H1 (cell line): ENCODE measurements around the gene ZBTB7B. TPM values are rescaled to one million over a fixed set of nuclear protein-coding genes. Genes with fewer than 3 reads are reported as not detected.

Experiments
- CBX8 ChIP-seq: fragments of 300-800, 300-1000 bp; sonication (generic); IDR thresholded peaks from 2 replicates; pipeline ENCODE4 v1.7.1; 2016; ENCODE audit warnings: low read depth, low read length, borderline replicate concordance
- EP300 ChIP-seq, 2 experiments: IDR thresholded peaks; 1 replicate in 1 of 2; 2 replicates in 1 of 2; pipeline ENCODE4 v1.6.1; 2011 to 2012; ENCODE audit warnings: low read depth in 2 of 2, low read length in 2 of 2, mild to moderate bottlenecking in 2 of 2, borderline replicate concordance in 1 of 2, inconsistent platforms in 1 of 2, moderate library complexity in 1 of 2
- TBP ChIP-seq: IDR thresholded peaks from 2 replicates; pipeline ENCODE4 v1.6.1; 2011; ENCODE audit warnings: low read depth, low read length, improper control_type of control experiment
- polyA plus RNA-seq, 7 experiments: library from polyadenylated mRNA; depleted of rRNA in 3 of 7; stranded (reverse) in 5 of 7; unstranded in 2 of 7; fragments of >200 nt in 5 of 7; fragments of 200-250 nt in 2 of 7; gene quantifications; 1 replicate in 5 of 7; 2 replicates in 1 of 7; 4 replicates in 1 of 7; pipeline versions ENCODE4 v1.2.1 to v1.2.3, GENCODE V29; 2011 to 2013; ENCODE audit warnings: missing spikeins in 2 of 7, mixed read lengths in 2 of 7
- total RNA-seq: library from RNA; stranded (reverse); fragmentation: NEBNext Ultra II Directional; extraction: Animal tissue kit (Norgen Biotek cat#: 25700); gene quantifications from 2 replicates; pipeline ENCODE4 v1.2.1, GENCODE V29; 2021
- TF ChIP-seq, protein P1 (sequence below): fragments of 300-600 bp; sonication (generic); IDR thresholded peaks from 2 replicates; pipeline ENCODE4 v1.7.1; 2012; ENCODE audit warnings: low read length, moderate library complexity, mild to moderate bottlenecking, inconsistent platforms; ENCODE audit not compliant: insufficient replicate concordance

The ZBTB7B gene
- total and polyA plus RNA-seq, 2 of the 8 experiments (the other 6 are each of a cell fraction or from before 2014, with no cell fraction given) = 24.5 to 36.9 TPM

DNA sequence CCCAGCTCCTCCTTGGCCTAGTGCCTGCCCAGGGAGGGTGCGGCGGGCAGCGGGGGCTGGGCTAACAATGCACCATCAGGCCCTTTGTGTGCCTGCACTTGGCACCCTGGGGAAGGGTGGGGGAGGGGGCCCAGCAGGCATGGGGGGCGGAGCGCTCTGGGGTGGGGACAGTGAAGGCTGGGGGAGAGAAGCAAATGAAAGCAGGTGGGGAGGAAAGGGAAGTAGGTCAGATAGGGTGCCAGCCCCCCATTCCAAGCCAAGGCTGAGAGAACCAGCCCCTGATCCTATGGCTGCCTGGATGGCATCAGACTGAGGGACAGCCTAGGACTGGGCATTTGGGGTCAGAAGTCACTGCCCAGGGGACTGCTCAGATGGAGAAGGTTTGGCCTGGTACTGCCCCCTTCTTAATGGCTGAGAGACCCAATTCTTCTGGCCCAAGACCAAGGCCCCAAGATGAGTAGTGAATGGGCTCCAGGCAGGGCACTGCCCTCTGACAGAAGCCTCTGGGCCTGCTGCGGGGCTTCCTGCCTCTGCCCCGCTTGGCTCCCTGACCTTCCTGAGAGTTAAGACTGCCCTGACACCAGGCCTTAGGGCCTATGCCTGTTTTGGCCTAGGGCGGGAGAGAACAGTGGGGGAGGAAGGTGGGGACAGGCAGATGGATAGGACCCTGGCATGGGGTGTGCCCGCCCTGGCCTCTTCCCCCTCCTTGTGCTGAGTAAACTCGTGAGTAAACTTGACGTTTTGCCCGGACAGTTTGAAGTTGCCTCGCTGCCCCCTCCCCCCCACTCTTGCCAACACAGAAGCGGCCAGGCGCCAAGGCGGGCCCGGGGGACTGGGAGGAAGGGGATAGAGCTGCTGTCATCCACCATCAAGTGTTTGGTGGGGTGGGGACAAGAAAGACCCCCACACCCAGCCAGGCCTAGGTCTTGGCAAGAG lies 2.7 kb downstream of the ZBTB7B start (continued):
- TF ChIP-seq, protein P1, sequence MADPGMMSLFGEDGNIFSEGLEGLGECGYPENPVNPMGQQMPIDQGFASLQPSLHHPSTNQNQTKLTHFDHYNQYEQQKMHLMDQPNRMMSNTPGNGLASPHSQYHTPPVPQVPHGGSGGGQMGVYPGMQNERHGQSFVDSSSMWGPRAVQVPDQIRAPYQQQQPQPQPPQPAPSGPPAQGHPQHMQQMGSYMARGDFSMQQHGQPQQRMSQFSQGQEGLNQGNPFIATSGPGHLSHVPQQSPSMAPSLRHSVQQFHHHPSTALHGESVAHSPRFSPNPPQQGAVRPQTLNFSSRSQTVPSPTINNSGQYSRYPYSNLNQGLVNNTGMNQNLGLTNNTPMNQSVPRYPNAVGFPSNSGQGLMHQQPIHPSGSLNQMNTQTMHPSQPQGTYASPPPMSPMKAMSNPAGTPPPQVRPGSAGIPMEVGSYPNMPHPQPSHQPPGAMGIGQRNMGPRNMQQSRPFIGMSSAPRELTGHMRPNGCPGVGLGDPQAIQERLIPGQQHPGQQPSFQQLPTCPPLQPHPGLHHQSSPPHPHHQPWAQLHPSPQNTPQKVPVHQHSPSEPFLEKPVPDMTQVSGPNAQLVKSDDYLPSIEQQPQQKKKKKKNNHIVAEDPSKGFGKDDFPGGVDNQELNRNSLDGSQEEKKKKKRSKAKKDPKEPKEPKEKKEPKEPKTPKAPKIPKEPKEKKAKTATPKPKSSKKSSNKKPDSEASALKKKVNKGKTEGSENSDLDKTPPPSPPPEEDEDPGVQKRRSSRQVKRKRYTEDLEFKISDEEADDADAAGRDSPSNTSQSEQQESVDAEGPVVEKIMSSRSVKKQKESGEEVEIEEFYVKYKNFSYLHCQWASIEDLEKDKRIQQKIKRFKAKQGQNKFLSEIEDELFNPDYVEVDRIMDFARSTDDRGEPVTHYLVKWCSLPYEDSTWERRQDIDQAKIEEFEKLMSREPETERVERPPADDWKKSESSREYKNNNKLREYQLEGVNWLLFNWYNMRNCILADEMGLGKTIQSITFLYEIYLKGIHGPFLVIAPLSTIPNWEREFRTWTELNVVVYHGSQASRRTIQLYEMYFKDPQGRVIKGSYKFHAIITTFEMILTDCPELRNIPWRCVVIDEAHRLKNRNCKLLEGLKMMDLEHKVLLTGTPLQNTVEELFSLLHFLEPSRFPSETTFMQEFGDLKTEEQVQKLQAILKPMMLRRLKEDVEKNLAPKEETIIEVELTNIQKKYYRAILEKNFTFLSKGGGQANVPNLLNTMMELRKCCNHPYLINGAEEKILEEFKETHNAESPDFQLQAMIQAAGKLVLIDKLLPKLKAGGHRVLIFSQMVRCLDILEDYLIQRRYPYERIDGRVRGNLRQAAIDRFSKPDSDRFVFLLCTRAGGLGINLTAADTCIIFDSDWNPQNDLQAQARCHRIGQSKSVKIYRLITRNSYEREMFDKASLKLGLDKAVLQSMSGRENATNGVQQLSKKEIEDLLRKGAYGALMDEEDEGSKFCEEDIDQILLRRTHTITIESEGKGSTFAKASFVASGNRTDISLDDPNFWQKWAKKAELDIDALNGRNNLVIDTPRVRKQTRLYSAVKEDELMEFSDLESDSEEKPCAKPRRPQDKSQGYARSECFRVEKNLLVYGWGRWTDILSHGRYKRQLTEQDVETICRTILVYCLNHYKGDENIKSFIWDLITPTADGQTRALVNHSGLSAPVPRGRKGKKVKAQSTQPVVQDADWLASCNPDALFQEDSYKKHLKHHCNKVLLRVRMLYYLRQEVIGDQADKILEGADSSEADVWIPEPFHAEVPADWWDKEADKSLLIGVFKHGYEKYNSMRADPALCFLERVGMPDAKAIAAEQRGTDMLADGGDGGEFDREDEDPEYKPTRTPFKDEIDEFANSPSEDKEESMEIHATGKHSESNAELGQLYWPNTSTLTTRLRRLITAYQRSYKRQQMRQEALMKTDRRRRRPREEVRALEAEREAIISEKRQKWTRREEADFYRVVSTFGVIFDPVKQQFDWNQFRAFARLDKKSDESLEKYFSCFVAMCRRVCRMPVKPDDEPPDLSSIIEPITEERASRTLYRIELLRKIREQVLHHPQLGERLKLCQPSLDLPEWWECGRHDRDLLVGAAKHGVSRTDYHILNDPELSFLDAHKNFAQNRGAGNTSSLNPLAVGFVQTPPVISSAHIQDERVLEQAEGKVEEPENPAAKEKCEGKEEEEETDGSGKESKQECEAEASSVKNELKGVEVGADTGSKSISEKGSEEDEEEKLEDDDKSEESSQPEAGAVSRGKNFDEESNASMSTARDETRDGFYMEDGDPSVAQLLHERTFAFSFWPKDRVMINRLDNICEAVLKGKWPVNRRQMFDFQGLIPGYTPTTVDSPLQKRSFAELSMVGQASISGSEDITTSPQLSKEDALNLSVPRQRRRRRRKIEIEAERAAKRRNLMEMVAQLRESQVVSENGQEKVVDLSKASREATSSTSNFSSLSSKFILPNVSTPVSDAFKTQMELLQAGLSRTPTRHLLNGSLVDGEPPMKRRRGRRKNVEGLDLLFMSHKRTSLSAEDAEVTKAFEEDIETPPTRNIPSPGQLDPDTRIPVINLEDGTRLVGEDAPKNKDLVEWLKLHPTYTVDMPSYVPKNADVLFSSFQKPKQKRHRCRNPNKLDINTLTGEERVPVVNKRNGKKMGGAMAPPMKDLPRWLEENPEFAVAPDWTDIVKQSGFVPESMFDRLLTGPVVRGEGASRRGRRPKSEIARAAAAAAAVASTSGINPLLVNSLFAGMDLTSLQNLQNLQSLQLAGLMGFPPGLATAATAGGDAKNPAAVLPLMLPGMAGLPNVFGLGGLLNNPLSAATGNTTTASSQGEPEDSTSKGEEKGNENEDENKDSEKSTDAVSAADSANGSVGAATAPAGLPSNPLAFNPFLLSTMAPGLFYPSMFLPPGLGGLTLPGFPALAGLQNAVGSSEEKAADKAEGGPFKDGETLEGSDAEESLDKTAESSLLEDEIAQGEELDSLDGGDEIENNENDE = no peak
- no peak for TF ChIP-seq TBP
- no peak for TF ChIP-seq CBX8
- TF ChIP-seq EP300 (IDR thresholded peaks at IDR 0.05; ENCODE audit: borderline replicate concordance in 1 of 2, low read depth in 2 of 2, low read length in 2 of 2) = no peak
